Measurements from ENCODE around the gene SLC16A3. TPM values are rescaled to one million over a fixed set of nuclear protein-coding genes. Genes with fewer than 3 reads are reported as not detected.

The SLC16A3 gene
- total and polyA plus RNA-seq, 10 of the 15 experiments (the other 5 are each of a cell fraction or from before 2014, with no cell fraction given): 0.10 to 46.5 (median 8.0) TPM

GRCh38 chr17:82247182-82247823 is 18.5 kb downstream of the SLC16A3 start:
- H3K4me1 ChIP-seq (ENCODE audit: control insufficient read depth, insufficient read depth, low read length): no peaks in the 10 kb centered on the region
- no peaks in the 10 kb centered on the region for H3K79me2 ChIP-seq (ENCODE audit: control insufficient read depth, insufficient read depth, low read length)
- no peak overlapping the region for H3K27ac ChIP-seq (ENCODE audit: control insufficient read depth, insufficient read depth)
- peaks cover 41 to 77% of the 10 kb centered on the region in 2 experiments for H3K36me3 ChIP-seq (ENCODE audit: control insufficient read depth in 2 of 2, insufficient read depth in 2 of 2, low read length in 1 of 2)
- H3K9ac ChIP-seq (ENCODE audit: control insufficient read depth, insufficient read depth, low read length): no peak overlapping the region
- BruUV-seq (replicated peaks): TSS peak; percentile 33
- ATAC-seq: no peak
- intact Hi-C loops (cut with micrococcal nuclease; ENCODE audit: unreplicated experiment) (no loop called here), in situ Hi-C loops (cut with MboI) (no loop called here)
- TF ChIP-seq POLR2A (IDR thresholded peaks at IDR 0.05; ENCODE audit: low read depth, low read length) (0 out of 2 replicates have a peak, but pooled peaks have one; percentile 17), POLR2AphosphoS5 (IDR thresholded peaks at IDR 0.05; ENCODE audit: low read length) (peak; percentile 20; the same call in 1 of the 2 replicates), GATAD2B (conservative IDR thresholded peaks at IDR 0.05; ENCODE audit: low read depth) (no peak)
- POLR2A ChIA-PET: interaction anchor here (0.6 kb wide), 1 partner anchor 77 kb away, joined by 3 read pairs; no protein-coding TSS in a partner anchor
- H3K4me3 ChIP-seq: no peak overlapping the region
- no peak for DNase-seq (ENCODE audit: low read depth, low spot score)
- peaks cover 7% of the 10 kb centered on the region for H4K20me1 ChIP-seq (ENCODE audit: control insufficient read depth, insufficient read depth)
- no peaks in the 10 kb centered on the region for H3K9me3 ChIP-seq (replicated peaks; ENCODE audit: control insufficient read depth, insufficient read depth, low read length)
- no peaks in the 10 kb centered on the region for H3K27me3 ChIP-seq (replicated peaks in 1 of 2; ENCODE audit: control insufficient read depth in 2 of 2, insufficient read depth in 2 of 2, low read length in 1 of 2)
- H2AFZ ChIP-seq (ENCODE audit: control insufficient read depth, low read depth, low read length): no peak overlapping the region
- no peak overlapping the region for H3K4me2 ChIP-seq (ENCODE audit: control insufficient read depth, insufficient read depth)
- SMC1A ChIA-PET (ENCODE audit: uncharacterized antibody, unreplicated experiment): interaction anchor here (1.1 kb wide), 1 partner anchor 46 kb away, joined by 3 read pairs; no protein-coding TSS in a partner anchor
- RAD21 ChIA-PET (ENCODE audit: unreplicated experiment): no interaction called here
- no peak for FAIRE-seq
- CTCF ChIA-PET: no interaction called here
- WGBS (ENCODE audit: insufficient coverage, insufficient replicate concordance, low lambda C conversion rate, missing lambda C conversion rate): 78% methylated on average over 22 of the region's 22 CpGs

DNA sequence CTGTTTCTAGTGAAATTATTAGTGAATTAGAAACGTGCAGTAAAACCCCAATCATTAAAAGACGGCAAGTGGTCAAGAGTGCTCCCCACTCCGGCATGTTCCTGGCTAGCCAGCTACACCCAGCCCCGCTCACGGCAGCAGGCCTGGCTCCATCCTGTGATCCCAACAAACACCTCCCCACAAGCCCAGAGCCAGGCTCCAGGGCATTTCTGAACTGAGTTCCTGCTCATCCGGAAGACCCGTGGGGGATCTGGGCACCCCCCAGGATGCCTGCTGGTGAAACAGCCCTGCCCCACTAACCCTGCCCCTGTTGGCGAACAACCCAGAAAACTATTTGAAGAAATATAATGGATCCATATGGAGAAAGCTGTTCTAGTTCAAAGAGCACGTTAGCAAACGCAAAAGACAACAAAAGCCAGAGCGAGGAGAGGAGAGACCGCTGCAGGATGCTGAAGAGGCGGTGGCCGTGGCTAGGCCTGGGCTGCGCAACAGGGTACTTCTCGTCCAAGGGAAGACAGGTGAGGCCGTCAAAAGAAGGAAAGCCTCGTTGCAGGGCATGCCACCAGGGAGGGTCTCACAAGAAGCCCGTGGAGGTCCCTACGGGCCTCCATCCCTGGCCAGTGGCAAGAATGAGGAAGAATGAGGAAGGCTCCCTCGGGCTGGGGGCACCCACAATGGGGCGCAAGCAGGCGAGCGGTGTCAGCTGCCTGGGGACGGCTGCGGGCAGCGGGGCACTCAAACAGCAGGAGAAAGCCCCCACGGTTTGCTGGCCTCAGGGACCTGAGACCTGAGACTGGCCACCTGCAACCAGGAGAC is 19.2 kb downstream of the SLC16A3 start:
- ATAC-seq (no peak), FAIRE-seq (no peak), DNase-seq (ENCODE audit: low read depth, low spot score) (no peak)
- in situ Hi-C loops (cut with MboI): no loop called here
- H3K36me3 ChIP-seq (ENCODE audit: control insufficient read depth in 2 of 2, insufficient read depth in 2 of 2, low read length in 1 of 2): peaks cover 43 to 79% of the 10 kb centered on the region in 2 experiments
- H3K4me1 ChIP-seq (ENCODE audit: control insufficient read depth, insufficient read depth, low read length): no peaks in the 10 kb centered on the region
- H3K9me3 ChIP-seq (replicated peaks; ENCODE audit: control insufficient read depth, insufficient read depth, low read length): no peaks in the 10 kb centered on the region
- intact Hi-C loops (cut with micrococcal nuclease; ENCODE audit: unreplicated experiment): no loop called here
- no peaks in the 10 kb centered on the region; the same call in 1 of the 2 replicates for H3K79me2 ChIP-seq (ENCODE audit: control insufficient read depth, insufficient read depth, low read length)
- 88% methylated on average over 27 of the region's 28 CpGs for WGBS (ENCODE audit: insufficient coverage, insufficient replicate concordance, low lambda C conversion rate, missing lambda C conversion rate)
- no peak overlapping the region for H2AFZ ChIP-seq (ENCODE audit: control insufficient read depth, low read depth, low read length)
- no peak overlapping the region for H3K27ac ChIP-seq (ENCODE audit: control insufficient read depth, insufficient read depth)
- no peak overlapping the region for H3K4me2 ChIP-seq (ENCODE audit: control insufficient read depth, insufficient read depth)
- H3K27me3 ChIP-seq (replicated peaks in 1 of 2; ENCODE audit: control insufficient read depth in 2 of 2, insufficient read depth in 2 of 2, low read length in 1 of 2): no peaks in the 10 kb centered on the region
- ChIA-PET CTCF (no interaction called here), SMC1A (ENCODE audit: uncharacterized antibody, unreplicated experiment) (no interaction called here), POLR2A (no interaction called here), RAD21 (ENCODE audit: unreplicated experiment) (no interaction called here)
- BruUV-seq (replicated peaks): no TSS peak
- peaks cover 8% of the 10 kb centered on the region for H4K20me1 ChIP-seq (ENCODE audit: control insufficient read depth, insufficient read depth)
- no peak overlapping the region for H3K4me3 ChIP-seq
- no peak for TF ChIP-seq ZNF217 (IDR thresholded peaks at IDR 0.05)
- TF ChIP-seq POLR2AphosphoS2 (IDR thresholded peaks at IDR 0.05; ENCODE audit: low read depth, low read length): 0 out of 2 replicates have a peak, but pooled peaks have one; percentile 24
- peak; percentile 16; the same call in 1 of the 2 replicates for TF ChIP-seq POLR2AphosphoS5 (IDR thresholded peaks at IDR 0.05; ENCODE audit: low read length)
- no peak for TF ChIP-seq CBX5 (IDR thresholded peaks at IDR 0.05; ENCODE audit: low read depth)
- TF ChIP-seq NR2F1 (conservative IDR thresholded peaks at IDR 0.05): no peak
- no peak for TF ChIP-seq CREB1 (IDR thresholded peaks at IDR 0.05; ENCODE audit: low read depth)
- TF ChIP-seq ZBTB33 (IDR thresholded peaks at IDR 0.05): no peak
- TF ChIP-seq RELA (IDR thresholded peaks at IDR 0.05; ENCODE audit: borderline replicate concordance, partially characterized antibody): no peak
- no peak for TF ChIP-seq NR2C1 (IDR thresholded peaks at IDR 0.05)
- no peak overlapping the region for H3K9ac ChIP-seq (ENCODE audit: control insufficient read depth, insufficient read depth, low read length)
